Activated CD8-positive, alpha-beta memory T cell treated with anti-CD3 and anti-CD28 coated beads for 24 hours (primary cell): ENCODE results near the gene VAV2.

Experiments
- DNase-seq: peaks from one replicate; pipeline ENCODE4 v3.0.0-alpha.2; 2020

VAV2 gene

GRCh38 chr9:133870598-133871595 lies 121.2 kb downstream of the VAV2 start:
- no peak for DNase-seq

- no peak for DNase-seq
These were observed 122.3 kb downstream of the VAV2 start for GRCh38 chr9:133869674-133870405.

- DNase-seq, result no peak
These were observed 123.9 kb downstream of the VAV2 start for GRCh38 chr9:133868203-133868602.

- no peak for DNase-seq
These were observed 125.2 kb downstream of the VAV2 start for GRCh38 chr9:133866946-133867345.

- no peak for DNase-seq
These were observed 128.1 kb downstream of the VAV2 start for GRCh38 chr9:133864011-133864410.

- no peak for DNase-seq
These were observed 128.9 kb downstream of the VAV2 start for GRCh38 chr9:133863257-133863592.

DNA sequence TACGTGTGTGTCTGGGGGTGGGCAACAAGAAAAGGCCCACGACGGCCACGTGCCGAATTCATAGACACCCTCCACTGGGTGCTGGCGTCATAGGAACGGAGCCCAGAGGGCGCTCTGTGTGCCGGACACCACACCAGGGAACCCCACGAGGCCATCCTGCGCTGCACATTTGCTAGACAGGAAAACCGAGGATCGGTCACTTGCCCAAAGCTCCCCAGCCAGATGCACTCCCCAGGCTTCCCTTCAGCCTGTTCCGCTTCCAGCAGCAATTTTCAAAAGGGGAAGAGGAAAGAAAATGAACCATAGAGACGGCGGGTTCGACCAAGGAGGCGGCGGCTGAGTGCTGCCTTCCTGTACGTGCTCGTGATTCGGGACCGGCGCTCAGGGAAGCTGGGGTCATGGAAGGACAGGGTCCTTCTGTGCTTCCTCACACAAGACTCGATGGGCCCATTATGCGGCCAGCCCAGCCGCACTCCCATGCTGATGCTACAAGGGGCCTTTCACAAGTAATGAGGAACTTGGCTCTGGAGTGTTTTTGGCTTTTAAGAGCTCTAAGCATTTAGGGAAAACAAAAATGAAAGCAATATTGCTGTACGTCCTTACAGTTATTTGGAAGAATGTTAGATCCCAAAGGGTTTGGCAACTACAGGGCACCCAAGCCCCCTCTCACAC lies 129.4 kb downstream of the VAV2 start:
- DNase-seq, result no peak

- DNase-seq, result no peak
These were observed 130.4 kb downstream of the VAV2 start for GRCh38 chr9:133861692-133862091.

DNA sequence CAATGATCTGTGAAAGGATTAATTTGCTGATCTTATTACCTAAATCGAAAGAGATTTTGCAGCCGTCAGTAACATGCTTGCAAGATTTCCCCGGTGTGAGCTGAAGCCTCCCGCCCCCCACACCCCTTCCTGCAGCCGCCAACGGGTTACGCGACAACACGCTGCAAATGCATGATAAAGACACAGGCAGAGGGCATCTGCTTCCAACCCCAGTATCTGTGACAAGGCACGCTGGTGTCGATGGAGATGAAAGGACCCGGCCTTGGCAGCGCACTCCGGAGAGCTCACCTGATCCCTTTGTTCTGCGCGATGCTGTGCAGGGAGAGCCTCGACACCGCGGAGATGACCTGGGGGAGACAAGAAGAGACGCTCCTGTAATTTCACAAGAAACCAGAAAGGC lies 131.0 kb downstream of the VAV2 start:
- no peak for DNase-seq

GRCh38 chr9:133858771-133859170 lies 133.4 kb downstream of the VAV2 start:
- DNase-seq, result no peak

DNA sequence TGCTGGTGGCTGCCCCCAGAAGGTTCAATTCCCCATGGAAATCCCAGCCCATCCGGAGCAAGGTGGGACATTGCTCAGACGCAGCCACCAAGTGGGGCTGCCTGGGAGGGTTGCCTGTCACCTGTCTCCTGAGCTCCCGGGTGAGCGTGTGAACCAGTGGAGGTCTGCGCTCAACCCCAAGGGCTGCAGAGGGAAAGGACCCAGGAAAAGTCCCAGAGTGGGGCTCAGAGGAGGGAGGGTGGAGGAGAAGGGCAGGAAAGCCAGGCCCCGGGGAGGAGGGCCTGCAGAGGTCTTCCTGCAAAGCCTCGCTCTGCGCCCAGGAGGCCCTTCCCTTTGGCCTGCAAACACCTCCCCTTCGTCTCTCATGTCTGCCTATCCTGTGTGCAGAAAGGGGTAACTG lies 134.5 kb downstream of the VAV2 start:
- no peak for DNase-seq

GRCh38 chr9:133856798-133857197 lies 135.3 kb downstream of the VAV2 start:
- DNase-seq, result no peak

- no peak for DNase-seq
These were observed 136.2 kb downstream of the VAV2 start for GRCh38 chr9:133855802-133856521.

DNA sequence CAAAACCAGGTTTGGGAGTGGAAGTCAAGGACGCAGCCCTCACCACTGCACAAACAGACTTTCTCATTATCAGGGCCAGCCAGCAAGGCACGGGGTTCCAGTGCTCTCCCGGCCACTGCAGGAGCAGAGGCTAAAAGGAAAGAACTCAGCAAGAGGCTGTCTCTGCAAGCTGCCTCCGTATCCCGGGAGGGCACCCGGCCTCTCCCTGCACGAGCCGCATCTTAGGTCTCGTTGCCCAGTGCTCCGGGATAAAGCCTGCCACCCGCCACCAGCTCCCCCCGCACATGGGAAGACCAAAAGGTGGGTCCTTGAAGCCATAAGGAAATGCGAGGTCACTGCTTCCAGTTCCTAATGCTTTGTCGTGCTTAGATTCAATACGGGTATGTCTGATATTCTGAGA lies 136.8 kb downstream of the VAV2 start:
- no peak for DNase-seq

DNA sequence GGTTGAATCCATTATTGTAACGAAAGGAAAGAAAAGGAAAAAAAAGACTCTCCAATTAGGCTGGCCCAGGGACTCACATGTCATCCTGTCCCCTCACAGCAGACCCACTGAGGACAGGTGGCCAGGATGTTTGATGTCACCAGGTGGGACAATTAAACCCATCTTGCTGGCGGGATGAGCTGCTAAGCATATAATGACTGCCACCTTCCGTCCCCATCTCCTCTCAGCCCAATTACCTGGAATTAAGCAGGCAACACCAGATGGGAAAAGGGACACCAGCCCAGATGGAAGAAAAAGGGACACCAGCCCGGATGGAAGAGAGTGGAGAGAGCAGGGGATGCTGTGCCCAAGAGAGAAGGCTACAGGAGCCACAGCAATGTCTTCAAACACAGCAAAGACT lies 137.4 kb downstream of the VAV2 start:
- no peak for DNase-seq

DNA sequence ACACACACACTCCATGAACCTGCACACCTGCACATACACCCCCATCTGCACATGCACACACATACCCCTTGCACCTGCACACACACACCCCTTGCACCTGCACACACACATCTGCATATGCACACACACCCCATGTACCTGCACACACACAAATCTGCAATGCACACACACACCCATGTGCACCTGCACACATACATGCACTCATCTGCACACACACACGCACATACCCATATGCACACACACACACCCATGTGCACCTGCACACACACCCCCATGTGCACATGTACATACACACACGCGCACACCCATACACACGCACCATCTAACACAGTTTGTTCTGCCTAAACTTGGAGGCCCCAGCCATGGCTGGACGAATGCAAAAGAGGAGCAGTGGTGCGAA lies 138.1 kb downstream of the VAV2 start:
- no peak for DNase-seq

GRCh38 chr9:133853331-133853730 lies 138.8 kb downstream of the VAV2 start:
- DNase-seq, result no peak

DNA sequence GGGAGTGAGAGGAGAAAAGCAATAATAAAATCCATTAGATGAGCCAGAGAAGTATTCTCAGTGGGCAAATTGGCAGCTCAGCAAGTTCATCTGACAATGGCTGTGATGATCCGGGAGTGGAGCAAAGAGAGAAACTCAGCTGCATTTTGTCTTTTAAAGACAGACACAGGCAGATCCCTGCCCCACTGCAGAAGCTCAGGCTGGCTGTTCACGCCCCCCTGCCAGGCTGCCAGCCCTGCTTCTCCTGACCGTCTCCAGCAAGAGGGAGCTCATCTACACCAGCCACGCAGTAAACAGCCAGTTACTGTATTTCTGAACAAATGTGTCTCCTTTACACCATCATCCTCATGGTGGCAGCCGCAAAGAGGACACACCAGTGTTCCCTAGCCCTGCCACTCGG lies 139.7 kb downstream of the VAV2 start:
- DNase-seq, result no peak

DNA sequence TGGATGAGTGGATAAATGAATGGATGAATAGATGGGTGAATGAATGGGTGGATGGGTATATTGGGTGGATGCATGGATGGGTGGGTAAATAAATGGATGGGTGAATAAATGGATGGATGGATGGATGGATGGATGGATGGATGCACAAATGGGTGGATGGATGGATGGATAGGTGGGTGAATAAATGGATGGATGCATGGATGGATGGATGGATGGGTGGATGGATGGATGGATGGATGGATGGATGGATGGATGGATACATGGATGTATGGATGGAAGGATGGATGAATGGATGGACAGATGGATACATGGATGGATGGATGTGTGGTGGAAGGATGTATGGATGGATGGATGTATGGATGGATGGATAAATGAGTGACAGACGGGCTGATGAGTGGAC lies 140.4 kb downstream of the VAV2 start:
- DNase-seq, result no peak

- no peak for DNase-seq
These were observed 141.2 kb downstream of the VAV2 start for GRCh38 chr9:133850937-133851336.

DNA sequence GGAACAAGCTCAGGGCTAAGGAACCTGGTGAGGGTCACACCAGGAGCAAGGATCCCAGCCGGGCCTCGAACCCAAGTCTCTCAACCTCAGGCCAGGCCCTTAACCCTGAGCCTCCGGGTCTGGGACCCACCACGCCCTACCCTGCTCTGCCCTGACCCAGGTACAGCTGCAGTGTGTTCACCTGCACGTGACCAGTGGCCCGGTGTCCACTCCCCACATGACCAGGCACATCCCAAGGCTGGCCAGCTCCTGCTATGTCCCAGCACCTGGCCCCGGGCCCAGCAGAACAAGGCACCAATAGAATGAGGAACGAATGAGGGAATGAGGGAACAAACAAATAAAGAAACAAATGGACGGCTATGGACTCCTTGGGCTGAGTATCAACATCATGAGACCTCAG lies 142.0 kb downstream of the VAV2 start:
- no peak for DNase-seq

DNA sequence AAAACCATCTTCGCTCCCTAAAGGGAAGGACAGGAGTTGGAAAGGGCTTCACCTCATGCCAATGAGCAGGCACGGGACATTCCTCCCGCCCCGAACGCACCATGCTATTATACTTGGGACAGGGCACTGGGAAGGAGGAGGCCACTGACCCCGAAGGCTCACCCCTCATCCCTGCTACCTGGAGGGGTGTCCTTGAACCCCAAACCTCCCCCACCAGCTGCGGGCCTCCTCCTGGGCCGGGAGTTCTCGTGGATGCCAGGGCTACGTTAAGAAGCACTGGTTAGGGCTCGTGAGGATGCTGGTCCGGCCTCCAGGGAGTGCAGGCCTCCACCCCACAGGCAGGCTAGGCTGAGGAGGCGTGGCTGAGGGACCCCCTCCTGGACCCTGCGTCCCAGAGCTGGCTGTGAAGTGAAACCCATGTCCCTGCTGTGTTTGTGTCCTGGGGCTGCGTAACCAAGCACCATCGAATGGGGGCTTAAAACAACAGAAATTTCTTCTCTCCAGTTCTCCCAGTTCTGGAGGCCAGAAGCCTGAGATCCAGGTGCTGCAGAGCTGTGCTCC lies 142.9 kb downstream of the VAV2 start:
- no peak for DNase-seq
